Stomach (tissue), 9 donors: ENCODE data around the gene STK39. TPM values are rescaled to one million over a fixed set of nuclear protein-coding genes. Genes with fewer than 3 reads are reported as not detected.

Source experiments
- DNase-seq, 2 donors: peaks; one replicate each; pipeline versions ENCODE4 v3.0.0 to v3.0.0-alpha.2; 2013 to 2019
- H3K27ac ChIP-seq, 5 donors: fragments of 200-600 bp in 4 of 5; sonication (generic) in 4 of 5; one replicate each; pipeline ENCODE4 v1.5.1; 2013 to 2019; ENCODE audit warnings: mild to moderate bottlenecking in 1 of 5, moderate library complexity in 1 of 5
- H3K27me3 ChIP-seq, 3 donors: fragments of 200-600 bp; sonication (generic); one replicate each; pipeline ENCODE4 v1.5.1; 2017 to 2019; ENCODE audit warnings: mixed run types in 1 of 3
- H3K36me3 ChIP-seq, 4 donors: fragments of 200-600 bp; sonication (generic); 1 replicate in 3 of 4; 2 replicates in 1 of 4; pipeline ENCODE4 v1.5.1; 2016 to 2019
- H3K4me1 ChIP-seq, 4 donors: fragments of 200-600 bp; sonication (generic); one replicate each; pipeline ENCODE4 v1.5.1; 2016 to 2019
- H3K4me3 ChIP-seq, 4 donors: fragments of 200-600 bp; sonication (generic) in 3 of 4; one replicate each; pipeline ENCODE4 v1.5.1; 2016 to 2019; ENCODE audit warnings: mild to moderate bottlenecking in 1 of 4
- H3K9me3 ChIP-seq, 4 donors: fragments of 200-600 bp; sonication (generic); one replicate each; pipeline ENCODE4 v1.5.1; 2016 to 2019
- CTCF ChIP-seq, 7 experiments: fragments of 450-650 bp in 4 of 7; fragments of 200-600 bp in 3 of 7; sonication (generic) in 3 of 7; IDR thresholded peaks; one replicate each; pipeline ENCODE4 v1.5.1; 2016 to 2019; ENCODE audit warnings: antibody characterized with exemption in 7 of 7, control low read depth in 2 of 7, mild to moderate bottlenecking in 1 of 7
- EP300 ChIP-seq: sonication (generic); formaldehyde crosslinking; IDR thresholded peaks from one replicate; pipeline ENCODE4 v1.6.1; 2017; ENCODE audit warnings: antibody characterized with exemption
- POLR2A ChIP-seq, 4 donors: fragments of 450-650 bp; IDR thresholded peaks; one replicate each; pipeline ENCODE4 v1.6.1; 2016; ENCODE audit warnings: antibody characterized with exemption in 4 of 4, control low read depth in 2 of 4, mild to moderate bottlenecking in 1 of 4, moderate library complexity in 1 of 4
- POLR2AphosphoS5 ChIP-seq, 3 donors: sonication (generic); formaldehyde crosslinking; IDR thresholded peaks; one replicate each; pipeline ENCODE4 v1.6.1; 2016; ENCODE audit warnings: antibody characterized with exemption in 3 of 3
- WGBS, 5 donors: extraction: QIAGEN DNeasy Blood & Tissue Kit in 3 of 5; methylation state at CpG; one replicate each; pipeline versions ENCODE4 v1.1.5 to v1.1.7; 2013 to 2018; 5-methylcytosine and 5-hydroxymethylcytosine counted together
- intact Hi-C: fragments of 100-400 bp; cut with DNase I; formaldehyde crosslinking; loops from one replicate; pipeline ENCODE4 v1.15.1; 2023; ENCODE audit warnings: low total_unique reads
- polyA plus RNA-seq, 3 donors: library from polyadenylated mRNA; stranded (reverse); fragments of 200-250 nt; gene quantifications; one replicate each; pipeline ENCODE4 v1.2.3, GENCODE V29; 2013
- total RNA-seq, 5 donors: library from RNA; depleted of rRNA; stranded (reverse); fragments of >200 nt; gene quantifications; one replicate each; pipeline versions ENCODE4 v1.1.0 to v1.2.3, GENCODE V29; 2014 to 2016
- donor health status: healthy with polysubstance abuse.
- donor health status: Bipolar disorder and iron deficiency.
- donor health status: healthy.

Gene STK39
- total and polyA plus RNA-seq, 8 donors, result 18.3 to 60.7 (median 33.3) TPM

DNA sequence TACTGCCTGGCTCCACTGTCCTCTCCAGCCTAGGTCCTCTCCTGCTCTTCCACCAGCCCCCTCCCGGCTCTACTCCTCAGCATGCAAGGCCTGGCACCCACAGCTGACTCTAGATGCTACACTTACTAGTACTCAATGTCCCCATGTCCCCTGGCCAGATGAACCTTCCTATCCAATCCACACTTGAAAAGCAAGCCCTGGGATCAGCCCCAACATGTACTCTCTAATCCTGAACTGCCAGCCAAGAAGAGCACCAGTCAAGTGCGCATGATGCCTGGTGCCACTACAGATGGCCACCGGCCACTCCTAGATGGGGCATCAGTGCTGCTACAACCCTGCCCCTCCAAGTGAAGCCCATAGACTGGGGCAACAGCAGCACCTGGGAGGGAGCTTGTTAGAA lies 168.2 kb downstream of the STK39 start:
- no peak for DNase-seq
- intact Hi-C loops, result no loop called here
- Histone ChIP-seq H3K36me3 (peaks cover 0 to 15% (median 7%) of the 10 kb centered on the region in 4 donors), H3K9me3 (no peaks in the 10 kb centered on the region), H3K4me3 (no peak overlapping the region), H3K27me3 (no peaks in the 10 kb centered on the region), H3K27ac (no peak overlapping the region), H3K4me1 (no peaks in the 10 kb centered on the region)
- TF ChIP-seq POLR2A (IDR thresholded peaks at IDR 0.05), result no peak
- TF ChIP-seq EP300, result no peak
- TF ChIP-seq CTCF (IDR thresholded peaks at IDR 0.05), result no peak
- no peak for TF ChIP-seq POLR2AphosphoS5 (IDR thresholded peaks at IDR 0.05)
- 94 to 100% (median 98%) methylated on average over 2 to 3 of the region's 3 CpGs for WGBS, 5 donors

DNA sequence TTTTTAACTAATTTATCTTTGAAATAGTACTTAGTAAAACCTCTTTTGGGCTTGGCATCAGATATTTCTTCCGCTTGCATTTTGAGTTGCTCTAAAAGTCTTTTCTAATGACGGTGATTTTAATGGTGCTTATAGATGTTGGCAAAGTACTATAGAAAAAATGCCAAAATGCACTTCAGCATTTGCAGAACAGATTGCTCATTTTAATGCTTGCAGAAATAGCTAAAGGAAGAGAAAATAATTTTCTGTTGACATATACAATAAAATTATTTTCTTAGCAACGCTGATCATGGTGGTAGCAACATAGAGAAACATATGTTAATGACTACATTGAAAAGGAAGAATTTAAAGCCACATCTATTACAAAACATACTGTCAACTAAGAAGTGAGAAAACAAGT lies 170.7 kb downstream of the STK39 start:
- 71 to 90% (median 88%) methylated on average over 3 of the region's 3 CpGs for WGBS, 5 donors
- no peak overlapping the region for H3K4me3 ChIP-seq
- H3K27me3 ChIP-seq, result no peaks in the 10 kb centered on the region
- H3K27ac ChIP-seq, result no peak overlapping the region
- TF ChIP-seq CTCF (IDR thresholded peaks at IDR 0.05) (no peak), POLR2A (IDR thresholded peaks at IDR 0.05) (no peak), POLR2AphosphoS5 (IDR thresholded peaks at IDR 0.05) (no peak), EP300 (no peak)
- peaks cover 0 to 36% (median 20%) of the 10 kb centered on the region in 4 donors for H3K36me3 ChIP-seq
- intact Hi-C loops, result no loop called here
- peak in 1 of 2 donors; percentile 35 for DNase-seq
- H3K4me1 ChIP-seq, result no peaks in the 10 kb centered on the region
- no peaks in the 10 kb centered on the region for H3K9me3 ChIP-seq

DNA sequence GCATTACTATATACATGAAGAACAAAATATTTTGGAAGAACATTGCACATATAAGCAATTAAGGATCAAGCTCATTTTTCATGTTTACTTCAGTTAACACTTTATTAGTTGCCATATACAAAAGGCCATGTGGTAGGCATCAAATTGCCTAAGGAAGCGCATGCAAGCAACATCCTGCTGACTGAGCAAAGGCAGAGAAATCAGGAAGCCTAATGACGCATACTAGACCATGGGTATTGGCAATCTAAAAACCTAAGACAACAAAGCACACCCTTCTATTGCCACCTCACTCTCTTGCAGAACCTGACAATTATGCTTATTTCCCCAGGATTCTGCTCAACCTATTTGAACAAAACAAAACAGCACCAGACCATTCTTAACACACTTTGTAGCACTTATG lies 171.9 kb downstream of the STK39 start:
- intact Hi-C loops, result no loop called here
- no peak for DNase-seq
- Histone ChIP-seq H3K27ac (no peak overlapping the region), H3K36me3 (peaks cover 0 to 47% (median 29%) of the 10 kb centered on the region in 4 donors), H3K4me1 (no peaks in the 10 kb centered on the region), H3K27me3 (no peaks in the 10 kb centered on the region), H3K9me3 (no peaks in the 10 kb centered on the region), H3K4me3 (no peak overlapping the region)
- TF ChIP-seq POLR2A (IDR thresholded peaks at IDR 0.05), result no peak
- TF ChIP-seq CTCF (IDR thresholded peaks at IDR 0.05), result no peak
- TF ChIP-seq POLR2AphosphoS5 (IDR thresholded peaks at IDR 0.05), result no peak
- no peak for TF ChIP-seq EP300
- WGBS, 5 donors, result 80 to 92% (median 88%) methylated on average over 2 of the region's 2 CpGs

- Histone ChIP-seq H3K27ac (no peak overlapping the region), H3K36me3 (peaks cover 0 to 48% (median 36%) of the 10 kb centered on the region in 4 donors), H3K9me3 (no peaks in the 10 kb centered on the region), H3K27me3 (no peaks in the 10 kb centered on the region), H3K4me3 (no peak overlapping the region), H3K4me1 (peaks cover 0 to 6% (median 0%) of the 10 kb centered on the region in 4 donors)
- no peak for TF ChIP-seq POLR2A (IDR thresholded peaks at IDR 0.05)
- no peak for TF ChIP-seq EP300
- TF ChIP-seq CTCF (IDR thresholded peaks at IDR 0.05), result no peak
- no peak for TF ChIP-seq POLR2AphosphoS5 (IDR thresholded peaks at IDR 0.05)
- WGBS, 5 donors, result 55 to 81% (median 73%) methylated on average over 1 of the region's 1 CpG
- intact Hi-C loops, result no loop called here
- DNase-seq, result no peak
These were observed 174.6 kb downstream of the STK39 start for GRCh38 chr2:168072626-168073303.
